ENCODE data around the gene MAZ.
"Not testable (repeated sequence)": the region's sequence is repeated elsewhere in the genome, so short reads cannot be mapped to it uniquely, and the experiment has no call there.

MAZ gene

DNA sequence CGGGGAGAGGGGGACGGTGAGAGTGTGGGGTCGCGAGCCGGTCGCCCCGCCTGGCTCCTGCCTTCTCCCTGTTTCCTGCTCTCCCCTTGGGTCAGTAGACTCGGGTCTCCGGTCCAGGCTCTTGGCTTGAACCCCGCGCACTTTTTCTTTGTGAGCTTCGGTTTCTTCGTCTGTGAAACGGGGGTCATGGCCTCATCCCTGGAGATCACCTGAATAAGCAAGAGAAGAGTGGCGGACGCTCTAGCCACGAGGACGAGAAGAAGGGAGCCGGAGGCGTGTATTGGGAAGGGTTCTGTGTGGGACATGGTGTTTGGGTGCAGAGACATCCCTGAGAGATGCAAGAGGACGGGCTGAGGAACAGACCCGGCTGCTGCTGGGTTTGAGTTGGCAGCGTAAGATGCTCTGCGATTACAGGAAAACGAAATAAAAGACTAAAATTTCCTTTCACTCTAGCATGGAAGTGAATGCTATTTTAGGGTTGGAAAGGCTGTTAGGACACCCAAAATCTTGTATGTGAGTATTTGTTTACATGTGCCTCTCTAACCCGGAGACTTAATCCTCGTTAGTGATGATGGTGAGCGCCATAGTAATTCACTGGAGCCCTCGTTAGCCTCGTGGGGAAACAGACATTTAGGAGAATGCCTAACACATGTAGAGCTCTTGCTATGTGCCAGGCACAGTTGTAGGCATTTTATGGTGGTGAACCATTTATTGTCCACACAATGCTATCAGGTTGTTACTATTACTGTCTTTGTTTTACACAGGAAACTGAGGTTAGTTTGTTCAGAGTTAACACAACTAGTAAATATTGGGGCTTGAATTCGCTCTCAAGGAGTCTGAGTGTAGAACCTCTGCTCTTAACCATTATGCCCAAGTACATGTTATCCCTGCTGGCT, 15.1 kb upstream of the MAZ start:
- Mint-ChIP-seq H3K9me3 (no peaks in the 10 kb centered on the region), H3K27me3 (ENCODE audit: low read depth, poor library complexity) (no peaks in the 10 kb centered on the region), H3K4me1 (peaks cover 43% of the 10 kb centered on the region), H3K36me3 (ENCODE audit: low read depth) (peaks cover 33% of the 10 kb centered on the region), H3K27ac (peak overlapping the region; percentile 99), H3K4me3 (peak overlapping the region; percentile 99)
- DNase-seq = no peak
- TF ChIP-seq, protein P1, sequence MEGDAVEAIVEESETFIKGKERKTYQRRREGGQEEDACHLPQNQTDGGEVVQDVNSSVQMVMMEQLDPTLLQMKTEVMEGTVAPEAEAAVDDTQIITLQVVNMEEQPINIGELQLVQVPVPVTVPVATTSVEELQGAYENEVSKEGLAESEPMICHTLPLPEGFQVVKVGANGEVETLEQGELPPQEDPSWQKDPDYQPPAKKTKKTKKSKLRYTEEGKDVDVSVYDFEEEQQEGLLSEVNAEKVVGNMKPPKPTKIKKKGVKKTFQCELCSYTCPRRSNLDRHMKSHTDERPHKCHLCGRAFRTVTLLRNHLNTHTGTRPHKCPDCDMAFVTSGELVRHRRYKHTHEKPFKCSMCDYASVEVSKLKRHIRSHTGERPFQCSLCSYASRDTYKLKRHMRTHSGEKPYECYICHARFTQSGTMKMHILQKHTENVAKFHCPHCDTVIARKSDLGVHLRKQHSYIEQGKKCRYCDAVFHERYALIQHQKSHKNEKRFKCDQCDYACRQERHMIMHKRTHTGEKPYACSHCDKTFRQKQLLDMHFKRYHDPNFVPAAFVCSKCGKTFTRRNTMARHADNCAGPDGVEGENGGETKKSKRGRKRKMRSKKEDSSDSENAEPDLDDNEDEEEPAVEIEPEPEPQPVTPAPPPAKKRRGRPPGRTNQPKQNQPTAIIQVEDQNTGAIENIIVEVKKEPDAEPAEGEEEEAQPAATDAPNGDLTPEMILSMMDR (IDR thresholded peaks at IDR 0.05) = no peak

DNA sequence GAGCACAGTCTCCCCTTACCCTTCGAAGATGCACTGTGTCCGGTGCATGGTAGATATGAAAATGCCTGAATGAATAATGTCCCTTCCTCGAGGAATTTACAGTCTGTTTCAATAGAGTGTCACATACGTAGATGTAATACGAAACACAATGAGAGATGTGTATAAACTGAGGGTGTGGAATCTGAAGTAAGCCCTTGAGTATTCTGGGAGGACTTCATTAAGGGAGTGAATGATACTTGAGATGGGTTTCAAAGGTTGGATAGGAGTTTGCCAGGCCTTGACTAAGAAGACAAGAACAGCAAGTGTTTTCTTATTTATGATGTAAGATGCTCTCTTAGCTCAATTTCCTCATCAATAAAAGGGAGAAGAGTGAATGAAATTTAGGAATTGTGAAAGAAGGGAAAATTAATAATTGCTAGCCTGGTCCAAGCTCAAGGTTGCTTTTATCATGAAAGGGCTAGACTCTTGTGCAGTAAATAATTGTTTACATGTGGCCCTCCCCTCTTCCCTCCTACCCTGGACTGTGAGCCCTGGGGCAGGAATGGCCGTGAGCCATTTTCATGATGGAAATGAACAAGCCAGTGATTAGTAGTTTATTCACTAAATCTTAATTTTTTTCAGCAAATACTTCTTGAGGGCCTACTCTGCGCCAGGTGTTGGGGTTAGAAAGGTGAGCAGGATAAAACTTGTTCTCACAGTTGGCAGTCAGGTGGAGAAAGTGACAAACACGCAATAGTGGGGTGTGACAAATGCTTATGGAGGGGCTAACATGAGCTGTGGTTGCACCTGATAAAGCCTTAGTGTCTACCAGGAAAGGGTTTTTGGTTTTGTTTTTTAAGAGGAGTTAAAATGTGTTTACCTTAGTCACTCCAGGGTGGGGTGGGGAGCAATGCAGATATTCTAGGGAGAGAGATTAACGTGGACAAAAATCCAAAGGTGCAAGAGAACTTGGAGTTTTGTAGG, 14.2 kb upstream of the MAZ start:
- Mint-ChIP-seq H3K36me3 (ENCODE audit: low read depth) (peaks cover 42% of the 10 kb centered on the region), H3K27ac (peak overlapping the region; percentile 60), H3K4me1 (peaks cover 43% of the 10 kb centered on the region), H3K4me3 (peak overlapping the region; percentile 99), H3K9me3 (no peaks in the 10 kb centered on the region), H3K27me3 (ENCODE audit: low read depth, poor library complexity) (no peaks in the 10 kb centered on the region)
- TF ChIP-seq, protein P1 (IDR thresholded peaks at IDR 0.05) = no peak
- no peak for DNase-seq

DNA sequence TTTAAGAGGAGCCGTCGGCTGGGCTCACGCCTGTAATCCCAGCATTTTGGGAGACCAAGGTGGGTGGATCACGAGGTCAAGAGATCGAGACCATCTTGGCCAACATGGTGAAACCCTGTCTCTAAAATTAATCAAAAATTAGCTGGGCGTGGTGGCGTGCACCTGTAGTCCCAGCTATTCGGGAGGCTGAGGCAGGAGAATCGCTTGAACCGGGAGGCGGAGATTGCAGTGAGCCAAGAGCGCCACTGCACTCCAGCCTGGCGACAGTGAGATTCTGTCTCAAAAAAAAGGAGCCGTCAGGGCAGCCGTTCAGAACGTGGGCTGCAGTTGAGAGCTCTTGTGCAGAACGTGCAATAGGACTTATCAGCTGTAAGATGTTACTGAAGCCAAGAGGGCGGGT, 13.2 kb upstream of the MAZ start:
- Mint-ChIP-seq H3K4me3 (peak overlapping the region; percentile 99), H3K4me1 (peaks cover 43% of the 10 kb centered on the region), H3K36me3 (ENCODE audit: low read depth) (peaks cover 50% of the 10 kb centered on the region), H3K27ac (peak overlapping the region; percentile 43)
- H3K27me3 Mint-ChIP-seq (ENCODE audit: low read depth, poor library complexity); DNase-seq; H3K9me3 Mint-ChIP-seq: not testable (repeated sequence)

DNA sequence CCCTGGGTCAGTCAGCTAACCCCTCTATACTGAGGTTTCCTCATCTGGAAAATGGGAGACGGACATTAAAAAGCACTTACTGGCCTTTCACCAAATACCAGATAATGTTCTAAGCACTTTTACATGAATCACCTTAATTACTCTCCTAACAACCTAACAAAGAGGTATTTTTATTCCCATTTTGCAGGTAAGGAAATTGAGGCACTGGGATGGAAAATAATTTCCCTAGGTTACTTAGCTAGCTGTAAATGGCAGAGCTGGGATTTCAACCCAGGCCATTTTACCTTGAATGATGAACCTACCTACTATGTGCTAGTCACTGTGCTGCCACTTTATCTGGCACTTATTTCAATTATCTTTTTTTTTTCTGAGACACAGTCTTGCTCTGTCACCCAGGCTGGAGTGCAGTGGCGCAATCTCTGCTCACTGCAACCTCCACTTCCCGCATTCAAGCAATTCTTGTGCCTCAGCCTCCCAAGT, 12.1 kb upstream of the MAZ start:
- Mint-ChIP-seq H3K4me3 (no peak overlapping the region), H3K36me3 (ENCODE audit: low read depth) (peaks cover 61% of the 10 kb centered on the region), H3K9me3 (no peaks in the 10 kb centered on the region), H3K27ac (no peak overlapping the region), H3K4me1 (peaks cover 43% of the 10 kb centered on the region), H3K27me3 (ENCODE audit: low read depth, poor library complexity) (no peaks in the 10 kb centered on the region)
- DNase-seq = no peak
- TF ChIP-seq, protein P1 (IDR thresholded peaks at IDR 0.05) = no peak

DNA sequence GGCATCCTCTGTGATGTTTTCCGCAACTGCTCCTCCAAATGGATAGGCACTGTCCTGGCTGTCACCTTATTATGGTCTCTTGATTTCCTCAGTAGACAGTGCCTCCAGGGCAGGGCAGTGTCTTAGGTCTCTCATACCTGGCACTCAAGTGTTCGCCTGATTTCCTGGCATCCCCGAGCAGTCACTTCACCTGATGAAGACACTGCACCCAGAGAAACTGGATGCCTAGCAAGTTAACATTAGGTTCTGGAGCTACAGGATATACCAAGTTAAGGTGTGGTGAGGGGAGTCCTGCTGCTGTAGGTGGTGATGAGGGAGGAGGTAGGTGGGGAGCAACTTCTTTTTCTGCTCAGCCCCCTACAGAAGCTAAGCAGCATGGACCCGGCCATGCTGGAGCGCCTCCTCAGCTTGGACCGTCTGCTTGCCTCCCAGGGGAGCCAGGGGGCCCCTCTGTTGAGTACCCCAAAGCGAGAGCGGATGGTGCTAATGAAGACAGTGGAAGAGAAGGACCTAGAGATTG, 3.9 kb upstream of the MAZ start:
- Mint-ChIP-seq H3K9me3 (no peaks in the 10 kb centered on the region), H3K27me3 (ENCODE audit: low read depth, poor library complexity) (peaks cover 3% of the 10 kb centered on the region), H3K27ac (peak overlapping the region; percentile 80), H3K4me3 (no peak overlapping the region), H3K4me1 (peaks cover 26% of the 10 kb centered on the region), H3K36me3 (ENCODE audit: low read depth) (peaks cover 47% of the 10 kb centered on the region)
- TF ChIP-seq, protein P1 (IDR thresholded peaks at IDR 0.05) = no peak
- DNase-seq = no peak

DNA sequence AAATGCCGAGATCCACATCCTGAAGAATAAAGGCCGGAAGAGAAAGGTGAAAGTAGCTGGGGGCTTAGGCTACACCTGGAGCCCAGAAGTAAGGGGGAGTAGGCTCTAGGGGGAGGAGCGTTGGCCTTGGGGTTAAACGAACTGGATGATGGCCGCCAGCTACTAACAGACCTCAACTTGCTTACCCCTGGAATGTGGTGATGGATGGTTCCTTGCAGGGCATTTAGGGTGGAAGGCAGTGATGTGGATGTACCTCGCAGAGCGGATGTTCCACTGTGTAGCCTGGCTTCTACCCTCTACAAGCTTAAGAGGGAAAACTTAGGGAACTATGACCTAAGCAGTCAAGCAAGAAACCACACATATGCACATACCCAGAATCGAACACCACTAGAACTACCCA, 2.3 kb upstream of the MAZ start:
- Mint-ChIP-seq H3K4me3 (peak overlapping the region; percentile 84), H3K27ac (peak overlapping the region; percentile 90), H3K4me1 (peaks cover 41% of the 10 kb centered on the region), H3K36me3 (ENCODE audit: low read depth) (peaks cover 38% of the 10 kb centered on the region), H3K9me3 (no peaks in the 10 kb centered on the region), H3K27me3 (ENCODE audit: low read depth, poor library complexity) (peaks cover 3% of the 10 kb centered on the region)
- DNase-seq = no peak
- TF ChIP-seq, protein P1 (IDR thresholded peaks at IDR 0.05) = no peak

Data from nephron progenitor cell (in vitro differentiated cells).